ENCODE measurements around the gene CRY1.
"Not testable (repeated sequence)": the region's sequence is repeated elsewhere in the genome, so short reads cannot be mapped to it uniquely, and the experiment has no call there.

Gene CRY1

DNA sequence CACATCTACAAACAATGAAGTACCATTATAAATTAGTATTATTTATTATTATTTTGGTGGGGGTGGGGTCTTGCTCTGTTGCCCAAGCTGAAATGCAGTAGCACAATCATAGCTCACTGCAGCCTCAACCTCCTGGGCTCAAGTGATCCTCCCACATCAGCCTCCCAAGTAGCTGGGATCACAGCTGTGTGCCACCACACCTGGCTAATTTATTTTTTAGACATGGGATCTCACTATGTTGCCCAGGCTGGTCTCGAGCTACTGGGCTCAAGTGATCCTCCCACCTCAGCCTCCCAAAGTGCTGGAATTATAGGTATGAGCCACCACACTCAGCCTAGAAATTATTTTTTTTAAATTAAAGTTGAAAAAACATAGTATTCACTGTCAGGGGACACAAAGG lies 15.0 kb upstream of the CRY1 start:
- not testable (repeated sequence) for DNase-seq (ENCODE audit: low read depth)

- DNase-seq (ENCODE audit: low read depth), result no peak
Observed at GRCh38 chr12:107107381-107107780, 14.0 kb upstream of the CRY1 start.

DNA sequence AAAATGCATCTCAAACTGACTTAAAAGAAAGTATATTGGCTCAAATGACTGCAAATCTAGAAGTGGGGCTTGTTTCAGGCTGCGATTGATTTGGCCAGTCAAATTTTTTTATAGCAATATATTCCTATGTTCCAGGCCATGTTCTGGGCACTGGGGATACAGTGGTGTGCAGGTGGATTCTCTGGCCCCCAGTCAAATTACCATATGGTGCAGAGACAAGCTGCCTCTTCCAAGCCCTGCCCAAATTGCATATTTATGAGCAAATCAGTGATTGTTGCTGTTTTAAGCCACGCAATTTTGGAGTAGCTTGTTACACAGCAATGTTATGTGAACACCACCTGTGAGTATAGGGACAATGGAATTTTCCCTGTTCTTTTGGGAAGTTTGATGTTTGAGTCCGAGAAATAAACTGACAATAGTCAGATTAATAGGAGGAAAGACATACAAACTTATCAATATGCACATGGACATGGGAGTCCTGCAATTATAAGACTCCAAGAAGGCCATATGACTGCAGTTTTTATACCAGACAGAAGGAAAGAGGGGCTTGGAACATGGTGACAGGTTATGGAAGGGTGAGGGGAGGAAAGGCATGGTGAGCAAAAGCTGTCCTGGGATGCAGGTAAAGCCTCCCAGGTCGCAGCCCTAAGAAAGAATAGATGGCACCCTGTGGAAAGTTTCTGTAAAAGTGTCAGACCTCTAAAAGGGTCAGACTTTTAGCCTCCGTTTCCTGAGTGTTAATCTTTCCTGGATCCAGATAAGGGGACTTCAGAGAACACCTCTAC lies 13.1 kb upstream of the CRY1 start:
- no peak for DNase-seq (ENCODE audit: low read depth)

DNA sequence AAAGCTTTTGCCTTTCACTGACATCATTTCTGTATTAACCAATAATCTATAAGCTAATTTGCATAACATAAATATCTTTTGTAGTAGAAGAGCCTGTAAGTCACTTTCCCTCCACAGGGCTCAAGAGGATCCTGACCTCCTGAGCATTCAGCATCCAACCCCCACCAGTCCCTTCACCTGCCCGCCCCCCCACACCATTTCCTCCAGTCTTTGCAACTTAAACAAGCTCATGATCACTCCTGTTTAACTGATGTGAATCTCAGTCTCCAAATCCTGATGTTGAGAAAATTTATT lies 12.0 kb upstream of the CRY1 start:
- DNase-seq (ENCODE audit: low read depth), result no peak

- no peak for DNase-seq (ENCODE audit: low read depth)
Observed at GRCh38 chr12:107103516-107103915, 10.2 kb upstream of the CRY1 start.

GRCh38 chr12:107103097-107103496 lies 9.7 kb upstream of the CRY1 start:
- DNase-seq (ENCODE audit: low read depth), result no peak

DNA sequence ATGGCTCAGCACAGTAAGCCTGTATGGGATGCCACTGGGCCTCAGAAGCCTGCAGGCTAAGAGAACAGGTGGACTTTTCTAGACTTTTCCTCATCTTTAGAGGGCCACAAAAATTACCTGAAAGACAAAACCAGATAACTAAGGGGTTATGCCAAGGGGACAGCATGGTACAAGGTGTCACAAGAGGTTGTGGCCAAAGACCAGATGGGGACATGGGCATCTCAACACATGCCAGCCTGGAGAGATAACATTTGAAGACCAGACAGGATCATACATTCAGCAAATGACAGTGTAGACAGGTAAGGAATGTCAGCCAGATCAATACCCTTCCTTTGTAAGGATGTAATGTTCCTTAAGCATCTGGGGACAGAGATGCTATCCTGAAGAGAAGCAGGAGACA lies 8.9 kb upstream of the CRY1 start:
- no peak for DNase-seq (ENCODE audit: low read depth)

DNA sequence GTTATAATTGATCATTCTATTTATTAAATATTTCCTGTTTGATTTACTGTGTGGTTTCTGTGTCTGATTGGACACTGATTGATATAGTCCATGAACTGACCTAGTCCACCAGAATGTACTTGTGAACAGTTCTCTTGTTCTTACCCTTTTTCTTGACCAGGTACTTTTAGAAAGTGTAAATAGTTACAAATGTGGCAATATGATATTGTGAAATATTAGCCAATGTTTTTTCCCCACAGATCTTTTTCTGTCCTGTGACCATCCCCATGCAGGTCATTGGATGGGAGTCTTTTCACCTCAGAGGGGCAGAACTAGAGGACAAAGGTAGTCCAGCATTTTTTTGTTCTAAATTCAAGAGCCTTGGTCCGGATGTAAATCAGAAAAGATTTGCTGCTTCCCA lies 8.3 kb upstream of the CRY1 start:
- DNase-seq (ENCODE audit: low read depth), result no peak

DNA sequence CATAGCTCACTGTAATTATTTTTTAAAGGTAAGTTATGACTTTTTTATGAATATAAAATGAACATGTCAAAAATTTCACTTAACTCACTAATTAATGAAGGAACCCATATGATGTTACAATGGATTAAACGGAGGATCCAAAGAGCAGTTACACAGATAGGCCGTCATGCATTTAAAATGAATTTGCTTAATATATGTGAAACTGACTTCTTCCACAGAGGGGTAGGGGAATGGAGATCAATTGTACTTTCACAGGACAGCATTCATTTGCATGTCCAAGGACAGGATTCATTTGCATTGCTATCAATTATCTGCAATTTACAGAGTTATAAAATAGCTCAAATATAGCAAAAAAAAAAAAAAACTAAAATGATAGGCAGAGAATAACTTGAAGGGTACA lies 6.6 kb upstream of the CRY1 start:
- DNase-seq (ENCODE audit: low read depth), result no peak

DNA sequence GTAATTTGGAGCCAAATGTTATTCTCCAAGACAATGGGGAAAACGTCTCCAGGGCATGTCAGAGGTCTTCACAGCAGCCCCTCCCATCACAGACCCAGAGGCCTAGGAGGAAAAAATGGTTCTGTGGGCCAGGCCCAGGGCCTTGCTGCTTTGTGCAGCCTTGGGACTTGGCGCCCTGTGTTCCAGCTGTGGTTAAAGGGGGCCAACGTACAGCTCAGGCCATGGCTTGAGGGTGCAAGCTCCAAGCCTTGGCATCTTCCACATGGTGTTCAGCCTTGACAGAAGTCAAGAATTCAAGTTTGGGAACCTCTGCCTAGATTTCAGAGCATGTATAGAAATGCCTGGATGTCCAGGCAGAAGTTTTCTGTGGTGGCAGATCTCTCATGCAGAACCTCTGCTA lies 3.2 kb upstream of the CRY1 start:
- no peak for DNase-seq (ENCODE audit: low read depth)

GRCh38 chr12:107094183-107094448 lies 767 bp upstream of the CRY1 start:
- no peak for DNase-seq (ENCODE audit: low read depth)

DNA sequence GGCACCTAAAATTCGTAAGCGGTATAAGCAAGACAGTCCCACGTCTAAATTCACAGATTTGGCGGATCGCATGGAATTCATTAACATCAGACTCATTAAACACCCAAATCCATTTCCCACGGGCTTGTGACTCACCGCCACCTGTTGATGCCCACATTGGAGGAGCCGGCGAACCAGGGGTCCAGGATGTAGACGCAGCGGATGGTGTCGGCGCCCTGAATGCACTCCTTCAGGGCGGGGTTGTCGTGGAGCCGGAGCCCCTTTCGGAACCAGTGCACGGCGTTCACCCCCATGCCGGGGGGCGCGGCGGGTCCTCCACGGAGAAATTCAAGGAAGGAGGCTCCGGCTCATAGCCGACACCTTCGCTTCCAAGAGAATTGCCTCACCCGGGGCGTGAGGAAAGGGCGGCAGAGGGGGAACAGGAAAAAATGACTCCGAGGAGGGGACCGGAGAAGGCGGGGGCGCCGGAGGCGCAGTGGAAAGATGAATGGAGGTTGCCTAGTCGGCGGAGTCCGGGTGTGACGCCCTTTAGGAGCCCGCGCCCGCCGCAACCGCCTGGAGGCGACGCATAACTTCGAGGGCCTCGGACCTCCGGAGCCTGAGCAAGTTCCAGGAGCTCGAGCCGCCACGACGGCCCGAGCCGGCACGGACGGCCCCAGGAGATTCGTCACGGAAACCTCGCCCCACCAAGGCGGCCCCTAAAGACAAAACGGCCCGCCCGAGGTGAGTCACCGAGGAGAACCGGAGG lies 506 bp downstream of the CRY1 start:
- peak; percentile 66 for DNase-seq (ENCODE audit: low read depth)

GRCh38 chr12:107091989-107092641 lies 1.2 kb downstream of the CRY1 start:
- no peak for DNase-seq (ENCODE audit: low read depth)

DNA sequence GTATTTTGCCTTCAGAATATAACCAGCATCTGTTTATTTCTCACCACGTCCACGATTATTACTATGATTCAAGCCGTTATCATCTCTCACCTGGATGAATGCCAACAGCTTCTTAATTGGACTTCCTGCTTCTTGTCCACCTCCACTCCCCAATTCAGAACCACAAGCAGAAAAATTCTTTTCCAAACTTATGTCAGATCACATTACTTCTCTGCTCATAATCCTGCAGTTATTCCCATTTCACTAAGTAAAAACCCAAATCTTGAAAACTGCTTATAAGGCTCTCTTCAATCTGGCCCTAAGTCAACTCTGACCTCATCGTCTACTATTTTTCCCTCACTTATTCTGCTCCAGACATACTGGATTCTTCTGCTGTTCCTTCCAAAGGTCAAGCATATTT lies 2.0 kb downstream of the CRY1 start:
- DNase-seq (ENCODE audit: low read depth), result no peak

DNA sequence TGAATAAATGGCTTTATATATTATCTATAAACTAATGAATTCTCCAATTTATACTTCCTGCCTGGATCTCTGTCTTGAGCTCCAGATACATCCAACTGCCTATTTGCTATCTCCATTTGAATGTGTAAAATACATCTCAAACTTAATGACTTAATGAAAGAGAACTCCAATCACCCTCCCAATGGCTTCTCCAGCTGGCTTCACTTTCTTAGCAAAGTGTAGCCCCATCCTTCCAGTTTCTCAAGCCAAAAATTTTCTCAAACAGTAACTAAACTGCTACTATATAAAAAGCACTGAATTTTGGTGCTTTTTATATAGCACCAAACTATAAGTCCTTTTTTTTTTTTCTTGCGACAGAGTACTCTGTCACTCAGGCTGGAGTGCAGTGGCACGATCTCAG lies 2.6 kb downstream of the CRY1 start:
- DNase-seq (ENCODE audit: low read depth), result no peak

DNA sequence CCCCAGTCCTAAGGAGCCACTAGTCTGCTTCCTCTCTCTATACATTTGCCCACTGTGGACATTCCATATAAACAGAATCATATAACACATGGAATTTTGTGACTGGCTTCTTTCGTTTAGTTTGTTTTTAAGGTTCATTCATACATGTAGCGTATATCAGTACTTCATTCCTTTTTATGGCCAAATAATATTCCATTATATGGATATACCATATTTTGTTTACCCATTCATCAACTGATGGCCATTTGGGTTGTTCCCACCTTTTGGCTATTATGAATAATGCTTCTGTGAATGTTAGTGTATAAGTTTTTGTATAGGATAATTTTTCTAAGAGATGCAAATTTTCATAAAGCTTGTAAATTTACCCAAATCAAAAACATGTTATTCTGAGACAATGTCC lies 4.4 kb downstream of the CRY1 start:
- DNase-seq (ENCODE audit: low read depth), result no peak

DNA sequence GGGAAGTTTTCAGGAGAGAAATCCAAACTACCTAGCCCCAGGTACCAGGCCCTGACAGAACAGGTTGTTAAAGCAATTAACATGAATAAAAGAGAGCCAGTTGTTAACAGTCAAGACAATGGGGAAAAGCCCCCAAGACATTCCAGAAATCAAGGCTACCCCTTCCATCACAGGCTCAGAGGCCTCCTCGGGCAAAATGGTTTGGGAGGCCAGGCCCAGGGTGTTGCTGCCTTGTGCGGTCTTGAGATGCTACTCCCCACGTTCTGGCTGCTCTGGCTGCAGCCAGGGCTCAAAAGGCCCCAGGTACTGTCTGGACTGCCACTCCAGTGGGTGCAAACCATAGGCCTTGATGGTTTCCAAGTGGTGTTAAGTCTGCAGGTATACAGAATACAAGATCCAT lies 7.0 kb downstream of the CRY1 start:
- DNase-seq (ENCODE audit: low read depth), result no peak

- no peak for DNase-seq (ENCODE audit: low read depth)
Observed at GRCh38 chr12:107081778-107082177, 11.6 kb downstream of the CRY1 start.

- no peak for DNase-seq (ENCODE audit: low read depth)
Observed at GRCh38 chr12:107080299-107080698, 13.1 kb downstream of the CRY1 start.

GRCh38 chr12:107079172-107080011 lies 14.0 kb downstream of the CRY1 start:
- DNase-seq (ENCODE audit: low read depth), result no peak

DNA sequence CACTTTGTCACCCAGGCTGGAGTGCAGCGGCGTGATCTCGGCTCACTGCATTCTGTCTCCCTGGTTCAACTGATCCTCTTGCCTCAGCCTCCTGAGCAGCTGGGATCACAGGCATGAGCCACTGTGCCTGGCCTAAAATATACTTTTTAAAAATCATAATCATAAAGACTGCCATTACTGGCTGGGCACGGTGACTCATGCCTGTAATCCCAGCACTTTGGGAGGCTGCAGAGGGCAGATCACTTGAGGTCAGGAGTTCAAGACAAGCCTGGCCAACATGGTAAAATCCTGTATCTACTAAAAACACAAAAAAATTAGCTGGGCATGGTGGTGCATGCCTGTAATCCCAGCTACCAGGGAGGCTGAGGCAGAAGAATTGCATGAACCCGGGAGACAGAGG lies 20.1 kb downstream of the CRY1 start:
- DNase-seq (ENCODE audit: low read depth), result not testable (repeated sequence)

GRCh38 chr12:107066691-107067090 lies 26.7 kb downstream of the CRY1 start:
- DNase-seq (ENCODE audit: low read depth), result no peak

- DNase-seq (ENCODE audit: low read depth), result no peak
Observed at GRCh38 chr12:107064687-107065086, 28.7 kb downstream of the CRY1 start.

All from activated T-helper 9 cell treated with anti-CD3 and anti-CD28 coated beads, Interleukin-2, amount 50 U/mL, for 16 hours (primary cell).